ENCODE measurements around the gene CBX6.
"Not testable (repeated sequence)": the region's sequence is repeated elsewhere in the genome, so short reads cannot be mapped to it uniquely, and the experiment has no call there.

Gene CBX6

DNA sequence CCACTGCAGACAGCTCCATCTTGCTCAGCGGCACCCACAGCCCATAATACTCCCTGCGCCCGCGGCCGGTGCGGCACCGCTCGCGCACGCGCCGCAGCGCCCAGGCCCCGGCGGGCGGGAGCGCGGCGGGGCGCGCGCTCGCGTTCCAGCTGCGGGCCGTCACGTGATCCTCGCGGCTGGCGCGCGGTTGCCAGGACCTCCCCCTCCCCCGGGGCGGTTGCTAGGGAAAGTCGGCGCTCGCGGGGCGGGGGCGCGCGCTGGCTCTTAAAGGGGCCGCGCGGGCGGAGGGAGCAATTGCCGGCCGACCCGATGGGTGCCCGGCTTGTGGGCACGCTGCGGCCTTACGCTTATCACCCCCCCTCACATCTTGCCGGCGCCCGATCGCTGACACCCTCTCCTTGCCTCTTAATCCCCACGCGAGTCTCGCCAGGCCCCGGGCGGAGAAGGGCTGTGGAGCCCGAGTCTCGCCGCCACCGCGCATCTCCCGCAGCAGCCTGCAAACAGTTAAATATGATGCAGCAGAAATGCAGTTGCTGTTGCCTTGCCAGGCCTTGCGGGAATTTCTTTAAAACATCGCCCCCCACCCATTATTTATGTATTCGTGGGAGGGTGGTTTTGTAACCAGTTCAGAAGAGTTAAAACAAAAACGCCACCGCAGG lies at the start of gene CBX6:
Gene CBX6, minus strand, starts transcription at position 45 of the 659 bp plus-strand sequence. Its CDS starts 26 bp downstream, at position 19.
- in situ Hi-C loops (cut with HindIII; ENCODE audit: low sequenced_read_pairs), result no loop called here

DNA sequence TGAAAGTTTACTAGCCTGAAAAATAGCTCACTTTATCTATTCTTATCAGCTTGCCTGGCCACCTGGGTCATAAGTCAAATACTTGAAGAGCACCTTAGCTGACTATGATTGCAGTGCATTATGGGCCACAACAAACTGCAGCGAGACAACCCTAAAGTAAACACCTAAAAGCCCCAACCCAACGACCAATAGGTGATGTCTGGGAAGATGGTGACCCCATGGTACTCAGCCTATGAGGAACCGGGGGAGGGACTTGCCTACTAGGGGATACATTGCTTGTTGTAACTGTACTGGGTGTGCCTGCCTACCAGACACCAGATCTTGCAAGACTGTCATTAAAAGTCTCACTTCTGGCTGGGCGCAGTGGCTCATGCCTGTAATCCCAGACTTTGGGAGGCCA lies 49.8 kb upstream of the CBX6 start:
- in situ Hi-C loops (cut with HindIII; ENCODE audit: low sequenced_read_pairs), result no loop called here

DNA sequence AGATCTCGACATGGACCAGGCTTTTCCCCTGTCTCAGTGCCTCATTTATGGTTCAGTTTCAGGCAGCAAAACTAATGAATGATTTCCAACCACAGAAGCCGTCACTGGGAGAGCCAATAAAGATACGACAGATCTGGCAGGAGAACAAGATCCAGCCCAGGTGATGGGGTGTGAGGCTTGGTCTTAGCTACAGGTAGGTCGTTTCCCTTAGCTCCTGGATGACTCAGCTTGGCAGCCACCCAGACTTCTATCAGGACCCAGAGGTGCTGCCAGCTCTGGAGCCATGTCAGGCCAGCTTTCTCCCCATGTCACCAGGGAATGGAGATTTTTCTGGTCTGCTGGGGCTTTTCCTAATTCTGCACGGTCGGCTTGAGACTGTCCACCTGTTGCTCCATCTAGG lies 49.1 kb upstream of the CBX6 start:
- in situ Hi-C loops (cut with HindIII; ENCODE audit: low sequenced_read_pairs), result no loop called here

DNA sequence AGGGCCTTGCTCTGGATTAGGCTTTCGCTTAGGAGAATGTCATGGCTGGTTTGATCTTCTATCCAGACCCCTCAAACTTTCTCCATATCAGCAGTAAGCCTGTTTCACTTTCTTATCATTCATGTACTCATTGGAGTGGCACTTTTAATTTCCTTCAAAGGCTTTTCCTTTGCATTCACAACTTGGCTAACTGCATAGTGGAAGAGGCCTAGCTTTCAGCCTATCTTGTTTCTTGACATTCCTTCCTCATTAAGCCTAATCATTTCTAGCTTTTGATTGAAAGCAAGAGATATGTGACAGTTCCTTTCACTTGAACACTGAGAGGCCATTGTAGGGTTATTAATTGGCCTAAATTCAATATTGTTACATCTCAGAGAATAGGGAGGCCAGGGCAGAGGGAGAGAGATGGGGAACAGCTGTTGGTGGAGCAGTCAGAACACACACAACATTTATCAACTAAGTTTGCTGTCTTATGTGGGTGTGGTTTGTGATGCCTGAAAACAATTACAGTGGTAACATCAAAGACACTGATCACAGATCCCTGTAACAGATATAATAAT lies 47.7 kb upstream of the CBX6 start:
- in situ Hi-C loops (cut with HindIII; ENCODE audit: low sequenced_read_pairs), result no loop called here

DNA sequence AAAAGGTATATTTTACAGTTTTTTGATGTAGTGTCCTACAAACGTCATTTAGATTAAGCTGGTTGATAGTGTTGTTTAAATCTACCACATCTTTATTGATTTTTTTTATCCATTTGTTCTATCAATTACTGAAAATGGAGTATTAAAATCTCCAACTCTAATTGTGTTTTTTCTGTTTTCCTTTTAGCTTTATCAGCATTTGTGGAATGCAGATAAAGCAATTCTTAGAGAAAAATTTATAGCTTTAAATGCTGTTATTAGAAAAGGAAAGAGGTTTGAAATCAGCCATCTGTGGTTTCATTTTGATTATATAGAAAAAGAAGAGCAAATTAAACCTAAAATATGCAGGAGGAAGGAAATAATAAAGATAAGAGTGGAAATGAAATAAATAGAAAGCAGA lies 39.4 kb upstream of the CBX6 start:
- in situ Hi-C loops (cut with HindIII; ENCODE audit: low sequenced_read_pairs), result no loop called here

DNA sequence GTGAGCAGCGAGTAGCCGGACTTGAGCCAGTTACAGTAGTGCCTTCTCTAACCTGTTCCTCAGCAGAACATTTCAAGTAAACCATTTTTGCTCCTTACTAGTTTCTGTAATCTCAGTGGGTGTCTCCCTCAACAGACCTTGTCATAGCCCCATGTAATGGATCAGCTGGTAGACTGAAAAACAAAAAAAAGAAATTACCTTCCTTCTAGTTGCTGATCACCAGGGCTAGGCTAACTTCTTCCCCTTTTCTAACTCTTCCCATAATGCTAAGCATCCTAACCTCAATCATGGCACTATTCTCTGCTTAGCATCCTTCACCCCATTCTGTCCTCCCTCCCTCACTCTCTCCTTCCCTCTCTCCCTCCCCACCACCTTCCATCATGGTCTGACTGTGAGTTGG lies 35.8 kb upstream of the CBX6 start:
- in situ Hi-C loops (cut with HindIII; ENCODE audit: low sequenced_read_pairs), result no loop called here

- in situ Hi-C loops (cut with HindIII; ENCODE audit: low sequenced_read_pairs), result no loop called here
These were observed 34.0 kb upstream of the CBX6 start for GRCh38 chr22:38906052-38906451.

DNA sequence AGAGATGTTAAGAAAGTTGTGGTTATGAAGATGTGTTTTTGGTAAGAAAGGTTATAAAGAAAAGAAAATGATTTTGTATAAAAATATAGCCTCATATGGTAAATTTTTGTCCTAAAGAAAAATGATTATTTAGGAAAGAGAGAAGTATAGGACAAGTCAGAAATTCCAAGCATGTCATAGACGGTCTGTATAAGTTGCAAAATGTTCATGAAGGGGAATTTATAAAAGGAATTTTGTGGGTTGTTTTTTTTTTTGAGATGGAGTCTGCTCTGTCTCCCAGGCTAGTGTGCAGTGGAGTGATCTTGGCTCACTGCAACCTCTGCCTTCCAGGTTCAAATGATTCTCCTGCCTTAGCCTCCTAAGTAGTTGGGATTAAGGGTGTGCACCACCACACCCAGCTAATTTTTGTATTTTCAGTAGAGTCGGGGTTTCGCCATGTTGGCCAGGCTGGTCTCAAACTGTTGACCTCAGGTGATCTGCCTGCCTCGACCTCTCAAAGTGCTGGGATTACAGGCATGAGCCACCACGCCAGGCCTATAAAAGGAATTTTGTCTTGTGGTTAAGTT lies 32.1 kb upstream of the CBX6 start:
- in situ Hi-C loops (cut with HindIII; ENCODE audit: low sequenced_read_pairs), result not testable (repeated sequence)

DNA sequence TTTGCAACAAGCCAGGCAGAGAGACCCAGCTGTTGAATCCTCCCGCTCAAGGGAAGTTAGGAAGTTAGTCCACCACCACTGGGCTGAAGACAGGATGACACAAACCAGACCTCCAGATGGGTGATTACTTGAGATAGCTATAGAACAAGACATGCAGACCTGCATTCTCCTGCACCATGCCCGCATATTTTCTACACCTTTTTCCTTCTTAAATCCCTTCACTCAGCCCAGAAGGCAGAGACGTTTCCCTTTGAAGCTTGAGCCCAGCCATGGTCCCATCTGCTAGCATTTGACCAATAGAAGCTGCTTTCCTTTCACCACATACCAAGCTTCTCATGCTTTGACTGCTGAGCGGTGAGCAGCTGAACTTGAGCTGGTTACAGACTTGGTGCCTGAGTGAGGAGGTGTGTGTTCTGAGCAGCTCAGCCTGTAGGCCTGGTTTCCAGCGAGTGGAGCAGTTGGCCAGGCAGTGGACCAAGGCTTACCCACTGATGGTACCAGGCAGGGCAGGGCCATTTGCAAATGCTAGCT lies 29.2 kb upstream of the CBX6 start:
- in situ Hi-C loops (cut with HindIII; ENCODE audit: low sequenced_read_pairs), result no loop called here

- in situ Hi-C loops (cut with HindIII; ENCODE audit: low sequenced_read_pairs), result no loop called here
These were observed 28.7 kb upstream of the CBX6 start for GRCh38 chr22:38900677-38901076.

- in situ Hi-C loops (cut with HindIII; ENCODE audit: low sequenced_read_pairs), result no loop called here
These were observed 19.2 kb upstream of the CBX6 start for GRCh38 chr22:38891256-38891655.

GRCh38 chr22:38890377-38890776 lies 18.4 kb upstream of the CBX6 start:
- in situ Hi-C loops (cut with HindIII; ENCODE audit: low sequenced_read_pairs), result no loop called here

DNA sequence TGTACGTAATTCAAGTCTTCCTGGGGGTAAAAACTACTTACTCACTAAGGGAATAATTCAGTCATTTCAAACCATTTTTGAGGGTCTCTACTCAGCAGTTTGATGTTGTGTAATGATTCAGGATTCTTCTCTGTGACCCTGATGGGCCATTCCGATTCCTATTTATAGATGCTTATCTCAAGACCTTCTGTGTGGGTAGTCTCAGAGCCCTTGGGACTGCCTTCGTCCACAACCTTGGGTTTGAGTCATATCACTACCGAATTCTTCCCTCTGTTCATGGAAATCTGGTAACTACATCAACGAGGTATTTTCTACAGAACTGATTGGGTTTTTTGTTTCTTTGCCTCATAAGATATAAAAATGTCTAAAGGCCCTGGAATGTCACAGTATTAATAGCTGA lies 14.3 kb upstream of the CBX6 start:
- in situ Hi-C loops (cut with HindIII; ENCODE audit: low sequenced_read_pairs), result no loop called here

- in situ Hi-C loops (cut with HindIII; ENCODE audit: low sequenced_read_pairs), result no loop called here
These were observed 11.1 kb upstream of the CBX6 start for GRCh38 chr22:38882972-38883622.

GRCh38 chr22:38881997-38882879 lies 10.2 kb upstream of the CBX6 start:
- in situ Hi-C loops (cut with HindIII; ENCODE audit: low sequenced_read_pairs), result no loop called here

DNA sequence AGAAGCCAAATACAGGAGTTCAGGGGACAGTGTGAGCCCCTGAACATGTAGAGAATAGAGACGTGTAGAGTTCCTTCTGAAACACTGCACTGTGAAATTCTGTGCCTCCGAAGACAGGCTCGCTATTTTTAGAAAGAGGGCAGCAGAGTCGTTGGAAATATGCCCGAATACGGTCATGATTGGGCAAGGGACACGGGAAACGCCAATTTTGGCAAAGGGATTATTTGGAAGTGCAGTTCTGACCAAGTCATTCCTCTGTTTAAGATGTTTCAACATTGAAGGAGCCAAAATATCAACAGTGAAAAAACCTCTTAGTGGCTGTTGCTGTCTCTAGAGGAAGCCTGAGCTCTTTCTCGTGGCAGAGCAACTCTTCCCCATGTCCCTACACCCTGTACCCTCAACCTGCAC lies 9.5 kb upstream of the CBX6 start:
- in situ Hi-C loops (cut with HindIII; ENCODE audit: low sequenced_read_pairs), result no loop called here

DNA sequence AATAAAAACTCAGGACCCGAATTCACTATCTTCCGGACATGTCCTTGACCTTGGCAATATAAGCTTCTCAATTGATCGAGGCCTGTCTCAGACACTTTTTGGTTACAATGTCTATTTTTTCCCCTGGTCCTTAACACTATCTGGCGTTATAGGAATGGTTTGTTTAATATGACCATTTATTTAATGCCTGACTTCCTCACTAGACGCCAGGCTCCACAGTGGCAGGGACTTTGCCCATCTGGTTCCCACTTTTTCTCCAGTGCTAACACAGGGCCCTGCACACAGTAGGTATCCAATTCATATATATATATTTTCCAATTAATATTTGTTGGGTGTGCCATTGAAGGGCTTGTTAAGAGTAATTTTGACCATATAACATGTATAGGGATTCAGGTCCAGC lies 7.9 kb upstream of the CBX6 start:
- in situ Hi-C loops (cut with HindIII; ENCODE audit: low sequenced_read_pairs), result no loop called here

- in situ Hi-C loops (cut with HindIII; ENCODE audit: low sequenced_read_pairs), result no loop called here
These were observed 7.2 kb upstream of the CBX6 start for GRCh38 chr22:38879108-38879729.

DNA sequence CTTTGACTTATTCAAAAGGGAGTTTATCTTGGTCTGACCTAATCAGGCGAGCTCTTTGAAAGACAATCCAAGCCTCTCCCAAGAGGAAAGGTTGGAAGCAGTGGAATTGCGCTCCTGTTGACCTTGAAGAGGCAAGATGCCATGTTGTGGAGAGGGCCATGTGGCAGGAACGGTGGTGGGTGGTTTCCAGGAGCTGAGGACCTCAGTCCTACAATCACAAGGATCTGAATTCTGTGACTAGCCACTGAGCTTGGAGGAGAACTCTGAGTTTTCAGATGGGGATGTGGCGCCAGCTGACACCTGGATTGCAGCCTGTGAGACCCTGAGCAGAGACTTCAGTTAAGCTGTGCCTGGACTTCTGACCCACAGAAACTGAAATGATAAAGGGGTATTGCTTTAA lies 6.0 kb upstream of the CBX6 start:
- in situ Hi-C loops (cut with HindIII; ENCODE audit: low sequenced_read_pairs), result no loop called here

GRCh38 chr22:38874529-38875222 lies 2.7 kb upstream of the CBX6 start:
- in situ Hi-C loops (cut with HindIII; ENCODE audit: low sequenced_read_pairs), result no loop called here
